NOMO-1 (cell line): ENCODE data around the gene MAST4.

Experiments used
- DNase-seq, 2 experiments: peaks; one replicate each; lab custom pipeline; 2025; ENCODE audit not compliant: unreplicated experiment in 2 of 2; lab: John Stamatoyannopoulos, UW

The MAST4 gene

DNA sequence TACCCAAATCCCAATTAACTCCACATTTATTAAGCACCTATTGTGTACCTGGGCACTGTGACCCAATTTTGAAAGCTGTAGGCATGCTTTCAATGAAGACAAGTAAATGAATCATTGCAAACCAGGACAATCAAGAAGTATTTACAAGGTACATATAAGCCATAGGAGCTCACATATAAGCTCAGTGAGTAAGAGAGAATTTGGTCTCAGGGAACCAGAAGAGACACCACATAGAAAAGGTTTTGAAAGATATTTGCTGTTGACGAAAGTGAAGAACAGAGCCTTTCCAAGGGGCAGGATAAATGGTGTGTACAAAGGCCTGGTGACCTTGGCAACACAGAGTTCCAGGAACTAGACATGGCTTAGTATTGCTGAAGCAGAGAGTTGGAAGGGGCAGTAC lies 412.8 kb downstream of the MAST4 start:
- DNase-seq = no peak

DNA sequence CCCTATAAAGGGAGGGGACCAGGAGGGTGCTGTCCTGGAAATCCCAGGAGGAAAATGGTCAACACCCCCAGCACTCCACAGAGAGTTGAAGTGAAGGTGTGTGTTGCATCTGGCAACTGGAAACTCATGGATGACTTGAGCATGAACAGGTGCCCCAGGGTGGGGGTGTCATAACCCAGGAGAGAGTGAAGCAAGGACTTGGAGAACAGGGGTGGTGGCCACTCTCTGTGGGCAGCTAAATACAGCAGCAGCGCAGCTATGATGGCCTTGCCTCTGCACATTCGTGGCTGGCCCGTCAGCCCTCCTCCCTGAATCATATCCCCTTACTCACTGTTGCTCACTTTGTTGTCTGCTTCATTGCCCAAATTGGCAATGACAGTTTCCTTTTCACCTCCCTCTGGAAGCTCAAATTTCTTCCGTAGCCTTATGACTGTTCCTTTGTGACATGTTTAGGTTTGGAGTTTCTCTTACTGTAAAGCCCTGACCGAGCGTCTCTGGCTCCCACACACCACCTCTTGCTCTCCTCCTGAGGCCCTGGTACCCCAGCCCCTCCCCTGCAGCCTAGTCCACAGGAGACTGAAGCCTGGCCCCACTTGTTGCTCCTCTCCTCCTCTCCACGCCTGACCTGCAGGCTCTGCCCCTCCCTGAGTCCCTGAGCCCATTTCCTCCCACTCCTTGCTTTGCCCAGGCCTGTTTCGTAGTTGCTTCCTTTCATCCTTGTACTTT lies 414.7 kb downstream of the MAST4 start:
- DNase-seq = no peak

DNA sequence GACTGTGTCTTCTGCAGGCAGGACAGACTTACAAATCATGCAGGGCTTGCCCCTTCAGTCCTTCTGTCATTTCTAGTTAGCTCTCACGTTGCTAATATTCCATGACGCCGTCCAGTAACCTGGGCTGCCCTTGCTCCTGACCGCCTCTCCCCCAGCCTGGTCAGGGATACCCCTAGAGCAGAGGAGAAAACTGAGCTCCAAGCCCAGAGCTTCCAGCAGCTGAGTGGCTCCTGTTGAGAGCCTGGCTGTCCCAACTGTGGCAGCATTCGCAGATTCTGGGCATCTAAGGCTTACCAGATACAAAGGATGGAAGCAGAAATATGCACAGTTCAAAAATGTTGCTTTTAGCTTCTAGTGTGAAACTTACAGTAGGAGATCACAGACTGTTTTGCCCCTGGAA lies 415.2 kb downstream of the MAST4 start:
- DNase-seq = no peak

DNA sequence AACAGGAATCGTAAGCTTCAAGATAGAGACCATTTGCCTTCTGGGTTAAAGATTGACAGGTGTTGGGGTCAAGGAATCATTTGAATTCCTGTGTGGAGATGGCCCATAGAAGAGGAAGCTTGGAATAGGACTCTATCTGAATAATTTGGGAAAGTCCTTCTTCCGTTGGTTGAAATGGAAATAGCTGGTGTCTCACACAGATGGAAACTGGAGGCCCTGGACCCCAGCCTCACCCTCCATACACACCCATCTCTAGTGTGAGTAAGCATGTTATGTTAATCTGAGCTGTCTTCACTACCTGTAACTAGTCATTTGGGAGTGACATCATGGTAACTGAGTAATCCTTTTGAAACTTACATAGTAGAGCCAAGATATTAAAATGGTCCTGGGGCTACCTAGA lies 416.0 kb downstream of the MAST4 start:
- DNase-seq = no peak

DNA sequence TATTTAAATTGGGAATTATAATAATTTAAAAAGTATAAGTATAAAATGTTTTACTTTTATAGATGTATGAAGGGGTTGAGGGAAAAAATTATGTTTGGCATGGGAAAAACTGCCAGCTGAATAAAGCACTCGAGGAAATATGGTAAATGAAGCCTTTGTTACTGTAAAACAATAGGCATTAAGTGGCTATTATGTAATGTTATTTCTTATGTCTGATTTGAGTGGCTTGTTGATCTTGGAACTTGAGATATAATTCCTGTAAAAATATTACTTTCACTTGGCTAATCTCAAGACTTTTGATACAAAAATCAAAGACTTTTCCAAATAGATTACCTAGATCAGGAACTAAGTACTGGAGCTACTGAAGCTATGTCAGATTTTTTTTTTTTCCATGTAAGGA lies 417.5 kb downstream of the MAST4 start:
- DNase-seq = no peak

DNA sequence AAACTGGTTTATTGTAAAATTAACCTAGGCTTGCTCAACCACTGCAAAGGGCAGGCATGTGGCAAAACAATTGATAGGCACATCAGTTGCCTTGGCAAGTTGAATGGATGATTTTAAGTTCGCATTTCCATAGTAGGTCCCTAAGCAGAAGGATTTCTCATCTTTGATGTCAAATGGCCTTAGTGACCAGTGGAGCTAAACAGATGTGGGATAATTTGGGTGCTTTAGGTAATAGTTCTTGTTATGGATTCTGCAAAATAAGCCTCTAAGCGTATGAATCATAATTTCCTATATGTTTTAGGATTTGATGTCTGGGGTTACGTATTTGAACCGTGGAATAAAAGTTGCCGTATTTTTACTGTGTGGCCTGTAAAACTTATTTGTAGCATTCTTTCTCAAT lies 418.0 kb downstream of the MAST4 start:
- no peak for DNase-seq

DNA sequence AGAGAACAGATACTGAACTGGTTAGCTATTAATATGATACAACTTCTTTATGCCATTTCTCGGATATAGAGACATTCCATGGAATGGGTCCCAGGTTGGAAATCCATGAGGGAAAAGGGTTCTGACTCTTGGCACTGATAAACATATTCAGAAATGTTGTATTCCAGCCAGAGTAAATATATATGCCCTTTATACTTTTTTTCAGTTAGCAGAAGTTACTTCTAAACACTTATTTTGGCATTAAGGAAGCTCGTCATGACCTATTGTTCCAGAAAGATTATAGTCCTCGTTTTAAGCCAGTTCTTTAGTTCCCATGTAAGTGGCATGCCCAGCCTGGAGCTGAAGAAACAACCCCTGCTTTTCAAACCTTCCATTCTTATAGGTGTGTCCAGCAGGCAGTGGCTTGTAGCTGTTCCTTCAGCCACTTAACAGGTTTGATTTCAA lies 418.8 kb downstream of the MAST4 start:
- no peak for DNase-seq

DNA sequence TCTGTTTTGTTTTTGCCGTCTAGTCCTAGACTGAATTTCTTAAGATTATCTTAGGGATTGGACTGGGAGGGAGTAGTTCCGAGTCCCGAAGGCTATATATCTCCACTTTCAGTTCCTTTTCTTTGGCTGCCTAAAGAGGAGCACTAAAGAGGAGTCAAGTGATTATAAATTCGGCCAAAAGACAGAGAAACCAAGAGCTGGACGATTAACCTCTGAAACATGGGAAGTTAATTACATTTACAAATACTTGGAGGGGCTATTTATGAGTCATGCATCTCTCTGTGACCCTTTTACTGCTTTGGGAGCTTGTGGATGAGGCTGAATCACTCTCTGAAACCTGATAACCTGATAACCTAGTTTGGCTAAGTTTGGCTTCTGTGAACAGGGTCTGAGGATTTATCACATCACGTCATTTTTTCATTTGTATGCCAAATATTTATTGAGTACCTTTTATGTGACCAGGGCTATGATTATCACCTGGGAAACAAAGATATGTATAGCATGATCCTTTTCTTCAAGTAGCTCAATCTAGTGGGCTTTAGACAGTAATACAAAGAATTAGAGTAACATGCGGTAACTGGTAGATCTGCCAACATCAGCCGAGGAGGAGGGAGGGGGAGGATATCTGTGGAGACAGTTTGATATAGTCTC lies 419.5 kb downstream of the MAST4 start:
- peak; percentile 26 to 54 for DNase-seq

DNA sequence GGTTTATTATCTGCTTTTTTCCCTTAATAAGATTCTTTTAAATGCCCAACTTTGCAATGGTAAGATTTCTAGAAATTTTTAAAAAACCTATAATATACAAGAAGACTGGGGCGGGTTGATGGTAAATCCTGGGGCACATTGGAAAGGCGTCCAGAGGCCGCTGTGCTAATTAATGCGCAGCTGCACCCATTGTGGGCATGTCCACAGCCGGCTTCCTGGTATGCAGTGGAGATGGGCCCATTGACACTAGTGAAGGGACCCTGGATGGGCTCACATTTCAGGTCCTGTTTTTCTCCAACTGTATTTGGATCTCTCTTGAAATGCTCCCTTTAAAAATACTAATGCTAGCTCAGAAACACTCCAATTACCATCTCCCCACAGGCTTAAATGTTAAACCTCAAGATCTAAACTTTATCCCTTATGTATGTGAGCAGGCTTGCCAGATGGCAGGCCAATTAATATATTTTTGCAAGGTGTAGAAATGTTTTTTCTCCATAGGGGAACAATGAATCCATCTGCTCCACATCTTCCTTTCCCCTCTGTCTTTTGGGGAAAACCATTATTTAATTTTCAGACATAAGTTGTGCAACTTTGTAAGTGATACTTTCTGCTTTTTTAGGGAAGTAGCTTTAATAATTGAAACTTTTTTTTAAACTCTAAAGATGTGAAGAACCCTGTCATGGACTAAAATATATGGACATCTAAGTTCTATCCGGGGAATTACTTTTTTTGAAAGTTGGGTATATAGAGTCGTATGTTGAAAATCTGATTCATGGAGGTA lies 423.1 kb downstream of the MAST4 start:
- DNase-seq = peak in 1 of 2 experiments; percentile 11

DNA sequence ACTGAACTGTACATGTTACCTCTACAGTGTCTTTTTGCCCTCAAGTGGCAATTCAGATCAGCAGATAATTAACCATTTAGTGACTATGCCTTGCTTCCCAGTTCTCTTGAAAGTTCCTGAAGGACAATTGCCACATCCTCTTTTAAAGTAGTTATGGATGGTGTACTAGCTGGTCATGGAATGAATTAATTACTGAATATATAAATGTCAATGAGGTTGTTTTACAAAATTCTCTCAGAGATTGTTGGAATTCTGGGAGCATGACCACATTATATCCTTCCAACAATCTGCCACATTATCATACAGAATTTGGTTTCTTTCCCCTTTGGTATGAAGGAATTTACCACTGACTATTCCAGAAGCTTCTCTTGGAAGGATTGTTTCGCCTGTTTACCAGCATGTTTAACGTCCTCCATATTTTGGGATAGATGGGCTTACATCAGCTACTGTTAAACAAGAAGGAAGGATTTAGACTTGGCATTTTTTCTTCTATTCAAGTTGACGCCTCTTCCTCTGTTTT lies 424.0 kb downstream of the MAST4 start:
- DNase-seq = no peak

DNA sequence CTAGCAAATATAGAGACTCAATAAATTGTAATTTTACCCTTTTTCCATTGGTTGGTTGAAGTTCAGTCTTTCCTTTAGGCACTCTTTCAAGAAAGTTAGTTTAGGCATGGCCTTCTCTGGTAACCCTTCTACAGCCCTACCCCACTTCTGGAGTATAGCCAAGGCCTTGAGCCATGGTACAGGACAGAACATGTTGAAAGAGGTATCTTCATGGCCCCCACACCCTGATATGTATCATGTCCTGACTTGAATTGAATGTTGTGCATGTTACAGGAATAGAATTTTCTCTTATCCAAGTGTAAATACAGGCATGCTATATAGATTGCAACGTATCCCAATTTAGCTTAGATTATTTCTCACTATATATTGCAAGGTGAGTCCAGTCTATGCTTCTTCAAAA lies 424.8 kb downstream of the MAST4 start:
- no peak for DNase-seq

DNA sequence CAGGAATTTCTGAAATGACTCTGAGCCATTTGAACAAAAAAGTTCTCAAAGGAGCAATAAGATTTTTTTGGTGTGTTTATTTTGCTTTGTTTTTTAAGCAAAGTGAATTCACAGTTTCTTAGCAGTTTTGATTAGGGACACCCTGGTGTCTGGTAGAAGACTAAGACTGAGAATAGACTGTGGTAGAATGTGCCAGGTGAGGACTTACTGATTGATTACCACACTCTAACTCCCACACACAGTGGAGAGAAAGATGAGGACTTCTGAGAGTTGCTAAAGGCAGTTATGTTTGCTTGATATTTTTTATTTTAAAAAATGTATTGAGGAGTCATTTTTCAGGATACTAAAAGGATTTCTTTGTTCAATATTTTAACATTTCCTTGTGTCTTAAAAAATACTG lies 425.3 kb downstream of the MAST4 start:
- no peak for DNase-seq

DNA sequence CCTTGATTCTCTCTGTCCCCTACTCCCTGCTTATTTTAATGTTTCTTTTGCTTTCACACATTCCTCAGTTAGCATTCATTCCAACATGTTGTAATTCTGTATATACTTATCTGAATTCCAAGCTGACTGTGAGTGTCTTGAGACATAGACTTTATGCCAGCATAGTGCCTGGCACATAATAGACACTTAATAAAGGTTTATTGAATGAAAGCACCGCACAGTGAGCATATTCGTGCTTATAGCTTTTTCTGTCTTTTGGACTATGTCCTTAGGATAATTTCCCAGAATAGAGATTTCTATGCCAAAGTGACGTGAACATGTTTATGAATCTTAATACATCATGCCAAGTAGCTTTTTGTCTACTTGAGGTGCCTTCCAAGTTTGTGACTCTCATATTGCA lies 425.8 kb downstream of the MAST4 start:
- no peak for DNase-seq

DNA sequence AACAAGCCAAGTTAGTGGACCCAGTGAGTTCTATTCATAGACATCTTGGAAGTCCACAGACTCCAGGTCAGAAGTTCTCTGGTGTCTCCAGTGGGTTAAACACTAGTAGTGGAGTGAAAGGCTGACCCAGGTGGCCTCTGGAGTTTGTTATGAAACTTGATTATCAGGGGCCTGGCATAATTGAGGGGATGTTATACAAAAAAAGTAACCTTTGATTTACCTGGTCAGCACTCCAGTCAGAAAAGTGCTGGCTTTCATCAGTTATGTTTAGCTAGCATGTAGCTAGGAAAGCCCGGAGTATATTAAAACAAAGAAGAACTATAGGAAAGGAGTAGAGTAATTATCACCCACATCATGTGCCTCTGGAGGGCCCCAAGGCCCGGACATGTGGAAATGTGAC lies 429.3 kb downstream of the MAST4 start:
- no peak for DNase-seq

DNA sequence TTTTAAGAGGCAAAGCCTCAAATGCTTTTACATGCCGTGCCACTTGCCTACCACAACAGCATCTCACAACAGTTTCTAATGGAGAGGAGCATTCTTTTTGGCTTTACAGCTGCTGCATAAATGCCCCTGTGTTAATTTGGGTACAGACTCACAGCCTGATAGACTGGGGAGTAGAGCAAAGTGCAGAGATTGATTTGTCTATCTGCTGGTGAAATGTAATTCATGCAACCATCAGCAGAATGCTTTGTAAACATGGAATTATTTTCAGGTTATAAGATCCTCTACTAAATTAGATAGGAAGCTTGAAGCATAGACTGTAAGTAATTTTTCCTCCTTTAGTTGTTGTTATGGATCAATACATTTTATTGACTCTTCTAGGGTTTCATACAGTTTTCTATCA lies 430.1 kb downstream of the MAST4 start:
- DNase-seq = no peak

DNA sequence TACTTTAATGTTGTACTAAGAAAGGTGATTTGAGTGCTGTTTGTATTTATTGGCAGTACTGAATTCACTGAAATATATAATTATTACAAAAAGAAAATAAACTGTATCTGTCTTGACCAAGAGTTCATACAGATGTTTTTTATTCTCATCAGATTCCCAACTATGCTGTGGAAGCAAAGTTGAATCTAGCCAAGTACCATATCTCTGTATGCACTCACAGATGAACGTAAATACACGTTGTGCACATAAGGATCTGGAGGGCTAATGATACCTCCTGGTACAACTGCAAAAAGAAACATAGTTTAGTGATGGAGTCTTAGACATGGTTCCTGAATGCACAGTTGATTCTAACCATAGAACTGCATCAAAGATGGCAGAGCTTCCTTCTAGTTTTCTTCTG lies 431.0 kb downstream of the MAST4 start:
- DNase-seq = no peak

DNA sequence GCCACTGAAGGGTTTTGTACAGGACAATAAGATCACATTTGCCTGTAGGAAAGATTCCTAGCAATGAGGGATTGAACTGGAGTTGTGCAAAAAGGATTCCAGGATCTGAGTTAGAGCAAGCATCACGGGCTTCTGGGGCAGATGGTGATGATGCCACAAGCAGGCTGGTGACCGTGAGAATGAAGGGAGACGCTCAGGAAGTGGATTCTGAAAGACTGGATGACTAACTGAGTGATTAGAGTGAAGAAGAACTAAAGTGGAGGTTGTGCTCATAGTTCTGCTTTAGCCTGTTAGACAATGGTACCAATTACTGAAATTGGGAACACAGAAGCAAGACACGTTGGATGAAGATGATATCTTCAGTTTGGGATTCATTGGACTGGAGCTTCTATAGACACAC lies 432.2 kb downstream of the MAST4 start:
- DNase-seq = peak in 1 of 2 experiments; percentile 53

DNA sequence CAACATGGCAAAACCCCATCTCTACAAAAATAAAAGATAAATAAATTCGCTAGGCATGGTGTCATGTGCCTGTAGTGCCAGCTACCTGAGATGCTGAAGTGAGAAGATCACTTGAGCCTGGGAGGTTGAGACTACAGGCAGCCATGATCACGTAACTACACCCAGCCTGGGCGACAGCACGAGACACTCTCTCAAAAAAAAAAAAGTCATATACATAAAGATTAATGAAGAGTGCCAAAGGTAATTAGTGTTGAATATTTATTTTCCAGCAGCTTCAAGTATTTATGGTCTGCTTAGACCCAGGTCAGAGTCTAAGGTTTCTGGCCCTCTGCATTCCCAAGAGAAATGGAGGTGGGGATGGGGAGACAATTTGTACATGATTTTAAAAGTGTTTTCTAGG lies 432.7 kb downstream of the MAST4 start:
- no peak for DNase-seq

DNA sequence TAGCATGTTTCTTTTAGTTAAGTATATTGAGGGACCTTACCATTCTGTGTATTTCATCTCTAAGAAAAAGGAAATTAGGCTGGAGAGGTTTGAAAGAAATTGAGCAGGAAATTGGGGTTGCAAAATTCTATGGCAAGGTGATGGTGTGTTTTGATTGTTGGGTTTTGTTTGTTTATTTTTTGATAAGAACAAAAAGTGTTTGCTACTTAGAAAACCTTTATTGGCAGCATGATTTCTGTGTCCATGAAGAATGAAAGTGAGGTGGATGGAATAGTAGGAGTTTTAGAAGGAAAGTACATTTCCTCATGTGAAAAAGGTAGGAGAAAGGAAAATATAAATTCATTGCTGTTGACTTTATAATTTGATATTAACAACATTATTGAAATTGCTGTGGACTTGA lies 433.3 kb downstream of the MAST4 start:
- DNase-seq = no peak

DNA sequence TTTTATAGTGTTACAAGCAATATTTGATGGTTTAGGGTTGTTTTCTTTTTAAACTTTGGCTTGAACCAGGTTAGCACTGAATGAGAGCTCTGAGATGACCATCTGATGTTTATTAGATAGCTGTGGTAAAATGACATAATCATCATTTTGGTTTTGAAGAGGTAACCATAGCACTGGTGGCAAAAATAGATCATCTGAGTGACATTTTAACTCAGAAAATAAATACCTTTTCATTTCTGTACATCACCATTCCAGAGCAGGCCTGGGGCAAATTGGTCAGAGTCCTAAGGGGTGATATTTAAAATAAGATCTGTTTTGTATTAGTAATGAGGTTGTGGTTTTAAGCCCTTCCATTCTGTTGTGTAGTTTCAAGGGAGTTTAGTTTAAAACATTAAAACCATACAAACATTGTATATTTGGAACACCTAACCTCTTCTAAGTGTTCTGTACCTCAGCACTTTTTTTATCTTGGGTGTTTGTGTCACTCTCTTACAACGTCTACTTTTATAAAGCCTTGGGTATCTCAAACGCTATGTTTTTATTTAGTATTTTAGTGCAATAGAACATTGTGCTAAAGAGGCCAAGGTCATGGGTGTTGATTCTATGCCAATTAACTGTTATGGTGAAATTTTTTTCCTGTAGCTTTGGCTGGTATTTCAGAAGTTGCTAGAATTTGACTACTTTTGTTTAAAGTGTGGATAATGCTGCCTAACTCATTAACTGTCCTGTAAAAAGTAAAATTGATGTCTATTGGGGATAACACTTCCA lies 434.3 kb downstream of the MAST4 start:
- no peak for DNase-seq

DNA sequence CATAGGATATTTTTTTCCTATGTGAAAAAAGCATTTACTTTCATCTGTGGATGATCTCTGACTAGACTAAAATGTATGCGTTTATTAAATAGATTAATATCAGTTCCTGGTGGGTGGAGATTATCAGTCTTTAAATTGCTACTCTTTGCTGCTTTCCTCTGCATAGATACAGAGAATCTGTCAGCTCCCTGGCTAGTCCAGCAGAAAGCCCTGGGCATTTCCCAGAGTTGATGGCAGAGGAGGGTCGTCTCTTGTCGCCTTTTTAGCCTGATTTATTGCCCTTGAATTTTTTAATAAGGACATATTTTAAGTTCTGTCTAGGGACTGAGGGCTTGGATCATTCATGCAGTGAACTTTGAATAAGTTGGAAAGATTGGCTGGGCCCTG lies 434.9 kb downstream of the MAST4 start:
- DNase-seq = no peak
